SK-N-SH treated with all-trans-retinoic acid at 6 μM for 48 hours (cell line): ENCODE results near the gene SYTL1.

Source experiments
- ATAC-seq: fragments of 200-7000 bp; cut with Tn5 transposase; 3 replicates; pipeline ENCODE4 v1.9.1; 2020; ENCODE audit warnings: mild to moderate bottlenecking, moderate library complexity
- ARNTL ChIP-seq: fragments of 450-650 bp; formaldehyde crosslinking; IDR thresholded peaks from 2 replicates; pipeline ENCODE4 v1.5.0; 2020; ENCODE audit warnings: low read depth, mild to moderate bottlenecking, moderate library complexity, borderline replicate concordance
- BACH2 ChIP-seq: fragments of 250-450 bp; sonication (Bioruptor Pico); IDR thresholded peaks from 2 replicates; pipeline ENCODE4 v1.9.0; 2021; ENCODE audit warnings: mild to moderate bottlenecking, borderline replicate concordance
- CREB5 ChIP-seq: fragments of 250-450 bp; sonication (Bioruptor Pico); IDR thresholded peaks from 2 replicates; pipeline ENCODE4 v1.5.1; 2020; ENCODE audit warnings: low read depth, mild to moderate bottlenecking, moderate library complexity
- CSDC2 ChIP-seq: fragments of 250-450 bp; sonication (Bioruptor Pico); IDR thresholded peaks from 2 replicates; pipeline ENCODE4 v1.5.0; 2020; ENCODE audit warnings: mild to moderate bottlenecking, moderate library complexity
- CSRNP3 ChIP-seq: fragments of 250-450 bp; sonication (Bioruptor Pico); IDR thresholded peaks from 2 replicates; pipeline ENCODE4 v1.5.1; 2021; ENCODE audit warnings: mild to moderate bottlenecking, moderate library complexity
- ESRRG ChIP-seq: fragments of 250-450 bp; sonication (Bioruptor Pico); IDR thresholded peaks from 2 replicates; pipeline ENCODE4 v1.6.1; 2021; ENCODE audit warnings: mild to moderate bottlenecking
- ISL1 ChIP-seq: fragments of 250-450 bp; sonication (Bioruptor Pico); IDR thresholded peaks from 2 replicates; pipeline ENCODE4 v2.1.2; 2022; ENCODE audit warnings: mild to moderate bottlenecking, moderate library complexity
- OSR1 ChIP-seq: fragments of 250-450 bp; sonication (Bioruptor Pico); IDR thresholded peaks from 2 replicates; pipeline ENCODE4 v1.8.0; 2022; ENCODE audit warnings: moderate library complexity, mild to moderate bottlenecking, inconsistent platforms
- PATZ1 ChIP-seq: fragments of 250-450 bp; sonication (Bioruptor Pico); IDR thresholded peaks from 2 replicates; pipeline ENCODE4 v1.8.0; 2020; ENCODE audit warnings: mild to moderate bottlenecking, moderate library complexity, borderline replicate concordance
- POU6F1 ChIP-seq: fragments of 250-450 bp; sonication (Bioruptor Pico); IDR thresholded peaks from 2 replicates; pipeline ENCODE4 v1.8.0; 2021; ENCODE audit warnings: low read depth, mild to moderate bottlenecking, moderate library complexity, borderline replicate concordance
- PPARA ChIP-seq: fragments of 250-450 bp; sonication (Bioruptor Pico); IDR thresholded peaks from 2 replicates; pipeline ENCODE4 v1.5.0; 2020; ENCODE audit warnings: mild to moderate bottlenecking, borderline replicate concordance
- RARB ChIP-seq: fragments of 250-450 bp; sonication (Bioruptor Pico); IDR thresholded peaks from 2 replicates; pipeline ENCODE4 v1.8.0; 2021; ENCODE audit warnings: mild to moderate bottlenecking, moderate library complexity
- SNAI2 ChIP-seq: fragments of 250-450 bp; sonication (Bioruptor Pico); IDR thresholded peaks from 2 replicates; pipeline ENCODE4 v1.5.0; 2020; ENCODE audit warnings: mild to moderate bottlenecking, moderate library complexity
- TCF4 ChIP-seq: fragments of 250-450 bp; sonication (Bioruptor Pico); IDR thresholded peaks from 2 replicates; pipeline ENCODE4 v1.8.0; 2021; ENCODE audit warnings: mild to moderate bottlenecking, moderate library complexity, borderline replicate concordance
- TOX ChIP-seq: fragments of 250-450 bp; sonication (Bioruptor Pico); IDR thresholded peaks from 2 replicates; pipeline ENCODE4 v1.8.0; 2021; ENCODE audit warnings: mild to moderate bottlenecking, moderate library complexity, borderline replicate concordance
- TSHZ2 ChIP-seq: fragments of 250-450 bp; sonication (Bioruptor Pico); IDR thresholded peaks from 2 replicates; pipeline ENCODE4 v1.5.0; 2020; ENCODE audit warnings: mild to moderate bottlenecking, moderate library complexity
- ZFP3 ChIP-seq: fragments of 250-450 bp; sonication (Bioruptor Pico); IDR thresholded peaks from 2 replicates; pipeline ENCODE4 v1.5.0; 2020; ENCODE audit warnings: mild to moderate bottlenecking, moderate library complexity
- ZFP30 ChIP-seq: fragments of 450-650 bp; formaldehyde crosslinking; IDR thresholded peaks from 2 replicates; pipeline ENCODE4 v1.5.0; 2022; ENCODE audit warnings: mild to moderate bottlenecking, moderate library complexity
- ZNF565 ChIP-seq: fragments of 450-650 bp; formaldehyde crosslinking; conservative IDR thresholded peaks from 2 replicates; pipeline ENCODE4 v1.5.0; 2020; ENCODE audit warnings: low read depth, mild to moderate bottlenecking, moderate library complexity
- ZNF70 ChIP-seq: fragments of 450-650 bp; formaldehyde crosslinking; IDR thresholded peaks from 2 replicates; pipeline ENCODE4 v1.5.0; 2020; ENCODE audit warnings: mild to moderate bottlenecking, moderate library complexity
- ZNF8 ChIP-seq: fragments of 450-650 bp; formaldehyde crosslinking; IDR thresholded peaks from 2 replicates; pipeline ENCODE4 v1.5.0; 2020; ENCODE audit warnings: mild to moderate bottlenecking, moderate library complexity

The SYTL1 gene

GRCh38 chr1:27397110-27397509 lies 55.3 kb downstream of the SYTL1 start:
- TF ChIP-seq PATZ1 (CRISPR knock-in tag) (no peak), ZNF8 (CRISPR knock-in tag) (no peak), RARB (CRISPR knock-in tag) (no peak), PPARA (no peak), TOX (CRISPR knock-in tag) (no peak), ESRRG (CRISPR knock-in tag) (no peak), BACH2 (no peak), ZFP3 (CRISPR knock-in tag) (no peak), TCF4 (no peak), CSDC2 (CRISPR knock-in tag) (no peak), OSR1 (no peak), ZNF70 (CRISPR knock-in tag) (no peak), CSRNP3 (CRISPR knock-in tag) (no peak)
- TF ChIP-seq, all 23 proteins: peak for 0
- no peak for ATAC-seq

GRCh38 chr1:27397749-27398148 lies 55.9 kb downstream of the SYTL1 start:
- no peak for ATAC-seq
- TF ChIP-seq ARNTL (no peak), PATZ1 (CRISPR knock-in tag) (no peak)

- TF ChIP-seq ARNTL: no peak
- TF ChIP-seq PPARA: no peak
- no peak for TF ChIP-seq ZNF565
- TF ChIP-seq SNAI2 (CRISPR knock-in tag): no peak
- TF ChIP-seq ZFP30 (CRISPR knock-in tag): no peak
- no peak for TF ChIP-seq RARB (CRISPR knock-in tag)
- no peak for TF ChIP-seq CSDC2 (CRISPR knock-in tag)
- no peak for TF ChIP-seq ZNF8 (CRISPR knock-in tag)
- no peak for TF ChIP-seq CREB5 (CRISPR knock-in tag)
- no peak for TF ChIP-seq ZNF70 (CRISPR knock-in tag)
- TF ChIP-seq POU6F1: no peak
- TF ChIP-seq TCF4: no peak
- TF ChIP-seq ESRRG (CRISPR knock-in tag): no peak
- no peak for TF ChIP-seq TSHZ2
- no peak for TF ChIP-seq PATZ1 (CRISPR knock-in tag)
- no peak for TF ChIP-seq OSR1
- TF ChIP-seq TOX (CRISPR knock-in tag): no peak
- TF ChIP-seq CSRNP3 (CRISPR knock-in tag): no peak
- no peak for TF ChIP-seq ISL1 (CRISPR knock-in tag)
- ATAC-seq: no peak
These were observed 56.8 kb downstream of the SYTL1 start for GRCh38 chr1:27398405-27399149.
